ENCODE data around the gene ZCCHC3. TPM values are rescaled to one million over a fixed set of nuclear protein-coding genes. Genes with fewer than 3 reads are reported as not detected.

ZCCHC3 gene
- total and polyA plus RNA-seq, 2 experiments from 2014 or later = 26.5 to 66.3 TPM

DNA sequence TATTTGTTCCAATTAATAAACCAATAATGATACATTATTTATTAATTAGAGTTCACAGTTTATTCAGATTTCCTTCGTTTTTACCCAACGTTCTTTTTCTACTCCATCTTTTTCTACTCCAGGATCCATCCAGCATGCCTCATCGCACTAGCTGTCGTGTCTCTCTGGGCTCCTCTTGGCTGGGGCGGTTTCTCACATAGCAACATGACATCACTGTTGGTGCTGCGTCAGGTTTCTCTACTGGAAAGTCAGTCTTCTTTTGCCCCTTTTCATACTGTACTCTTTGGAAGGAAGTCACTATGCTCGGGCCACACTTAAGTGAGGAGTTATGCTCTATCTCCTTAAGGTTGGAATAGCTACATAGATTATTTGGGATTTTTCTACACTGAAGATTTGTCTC, 14.2 kb downstream of the ZCCHC3 start (continued):
- TF ChIP-seq, protein P1, sequence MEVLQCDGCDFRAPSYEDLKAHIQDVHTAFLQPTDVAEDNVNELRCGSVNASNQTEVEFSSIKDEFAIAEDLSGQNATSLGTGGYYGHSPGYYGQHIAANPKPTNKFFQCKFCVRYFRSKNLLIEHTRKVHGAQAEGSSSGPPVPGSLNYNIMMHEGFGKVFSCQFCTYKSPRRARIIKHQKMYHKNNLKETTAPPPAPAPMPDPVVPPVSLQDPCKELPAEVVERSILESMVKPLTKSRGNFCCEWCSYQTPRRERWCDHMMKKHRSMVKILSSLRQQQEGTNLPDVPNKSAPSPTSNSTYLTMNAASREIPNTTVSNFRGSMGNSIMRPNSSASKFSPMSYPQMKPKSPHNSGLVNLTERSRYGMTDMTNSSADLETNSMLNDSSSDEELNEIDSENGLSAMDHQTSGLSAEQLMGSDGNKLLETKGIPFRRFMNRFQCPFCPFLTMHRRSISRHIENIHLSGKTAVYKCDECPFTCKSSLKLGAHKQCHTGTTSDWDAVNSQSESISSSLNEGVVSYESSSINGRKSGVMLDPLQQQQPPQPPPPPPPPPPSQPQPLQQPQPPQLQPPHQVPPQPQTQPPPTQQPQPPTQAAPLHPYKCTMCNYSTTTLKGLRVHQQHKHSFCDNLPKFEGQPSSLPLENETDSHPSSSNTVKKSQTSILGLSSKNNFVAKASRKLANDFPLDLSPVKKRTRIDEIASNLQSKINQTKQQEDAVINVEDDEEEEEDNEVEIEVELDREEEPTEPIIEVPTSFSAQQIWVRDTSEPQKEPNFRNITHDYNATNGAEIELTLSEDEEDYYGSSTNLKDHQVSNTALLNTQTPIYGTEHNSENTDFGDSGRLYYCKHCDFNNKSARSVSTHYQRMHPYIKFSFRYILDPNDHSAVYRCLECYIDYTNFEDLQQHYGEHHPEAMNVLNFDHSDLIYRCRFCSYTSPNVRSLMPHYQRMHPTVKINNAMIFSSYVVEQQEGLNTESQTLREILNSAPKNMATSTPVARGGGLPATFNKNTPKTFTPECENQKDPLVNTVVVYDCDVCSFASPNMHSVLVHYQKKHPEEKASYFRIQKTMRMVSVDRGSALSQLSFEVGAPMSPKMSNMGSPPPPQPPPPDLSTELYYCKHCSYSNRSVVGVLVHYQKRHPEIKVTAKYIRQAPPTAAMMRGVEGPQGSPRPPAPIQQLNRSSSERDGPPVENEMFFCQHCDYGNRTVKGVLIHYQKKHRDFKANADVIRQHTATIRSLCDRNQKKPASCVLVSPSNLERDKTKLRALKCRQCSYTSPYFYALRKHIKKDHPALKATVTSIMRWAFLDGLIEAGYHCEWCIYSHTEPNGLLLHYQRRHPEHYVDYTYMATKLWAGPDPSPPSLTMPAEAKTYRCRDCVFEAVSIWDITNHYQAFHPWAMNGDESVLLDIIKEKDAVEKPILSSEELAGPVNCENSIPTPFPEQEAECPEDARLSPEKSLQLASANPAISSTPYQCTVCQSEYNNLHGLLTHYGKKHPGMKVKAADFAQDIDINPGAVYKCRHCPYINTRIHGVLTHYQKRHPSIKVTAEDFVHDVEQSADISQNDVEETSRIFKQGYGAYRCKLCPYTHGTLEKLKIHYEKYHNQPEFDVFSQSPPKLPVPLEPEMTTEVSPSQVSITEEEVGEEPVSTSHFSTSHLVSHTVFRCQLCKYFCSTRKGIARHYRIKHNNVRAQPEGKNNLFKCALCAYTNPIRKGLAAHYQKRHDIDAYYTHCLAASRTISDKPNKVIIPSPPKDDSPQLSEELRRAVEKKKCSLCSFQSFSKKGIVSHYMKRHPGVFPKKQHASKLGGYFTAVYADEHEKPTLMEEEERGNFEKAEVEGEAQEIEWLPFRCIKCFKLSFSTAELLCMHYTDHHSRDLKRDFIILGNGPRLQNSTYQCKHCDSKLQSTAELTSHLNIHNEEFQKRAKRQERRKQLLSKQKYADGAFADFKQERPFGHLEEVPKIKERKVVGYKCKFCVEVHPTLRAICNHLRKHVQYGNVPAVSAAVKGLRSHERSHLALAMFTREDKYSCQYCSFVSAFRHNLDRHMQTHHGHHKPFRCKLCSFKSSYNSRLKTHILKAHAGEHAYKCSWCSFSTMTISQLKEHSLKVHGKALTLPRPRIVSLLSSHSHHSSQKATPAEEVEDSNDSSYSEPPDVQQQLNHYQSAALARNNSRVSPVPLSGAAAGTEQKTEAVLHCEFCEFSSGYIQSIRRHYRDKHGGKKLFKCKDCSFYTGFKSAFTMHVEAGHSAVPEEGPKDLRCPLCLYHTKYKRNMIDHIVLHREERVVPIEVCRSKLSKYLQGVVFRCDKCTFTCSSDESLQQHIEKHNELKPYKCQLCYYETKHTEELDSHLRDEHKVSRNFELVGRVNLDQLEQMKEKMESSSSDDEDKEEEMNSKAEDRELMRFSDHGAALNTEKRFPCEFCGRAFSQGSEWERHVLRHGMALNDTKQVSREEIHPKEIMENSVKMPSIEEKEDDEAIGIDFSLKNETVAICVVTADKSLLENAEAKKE (CRISPR knock-in tag; IDR thresholded peaks at IDR 0.05) = no peak
- TF ChIP-seq STAT1 (IDR thresholded peaks at IDR 0.05; ENCODE audit: unreplicated experiment) = no peak

DNA sequence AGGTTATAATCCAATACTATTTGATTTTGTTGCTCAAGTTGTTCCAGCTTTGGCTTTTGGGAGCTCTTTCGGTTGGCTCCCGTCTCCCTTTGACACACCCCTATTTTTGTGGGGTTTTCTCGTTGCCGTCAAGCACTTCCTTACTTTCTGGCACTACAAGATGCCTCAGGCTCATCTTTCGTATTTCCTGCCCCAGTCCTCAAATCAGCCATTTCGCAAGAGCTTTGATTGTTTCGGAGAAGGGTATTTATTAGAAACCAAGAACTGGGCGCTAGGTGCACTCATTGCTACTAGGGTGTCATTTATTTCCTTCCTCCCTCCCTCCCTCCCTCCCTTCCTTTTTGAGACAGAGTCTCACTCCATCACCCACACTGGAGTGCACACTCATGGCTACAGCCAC, 14.7 kb downstream of the ZCCHC3 start:
- H3K27ac Mint-ChIP-seq = no peak overlapping the region
- TF ChIP-seq, protein P2, sequence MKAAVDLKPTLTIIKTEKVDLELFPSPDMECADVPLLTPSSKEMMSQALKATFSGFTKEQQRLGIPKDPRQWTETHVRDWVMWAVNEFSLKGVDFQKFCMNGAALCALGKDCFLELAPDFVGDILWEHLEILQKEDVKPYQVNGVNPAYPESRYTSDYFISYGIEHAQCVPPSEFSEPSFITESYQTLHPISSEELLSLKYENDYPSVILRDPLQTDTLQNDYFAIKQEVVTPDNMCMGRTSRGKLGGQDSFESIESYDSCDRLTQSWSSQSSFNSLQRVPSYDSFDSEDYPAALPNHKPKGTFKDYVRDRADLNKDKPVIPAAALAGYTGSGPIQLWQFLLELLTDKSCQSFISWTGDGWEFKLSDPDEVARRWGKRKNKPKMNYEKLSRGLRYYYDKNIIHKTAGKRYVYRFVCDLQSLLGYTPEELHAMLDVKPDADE (IDR thresholded peaks at IDR 0.05) = no peak
- TF ChIP-seq POLR2AphosphoS5 (IDR thresholded peaks at IDR 0.05; ENCODE audit: low read depth) = no peak
- no peak for TF ChIP-seq ZNF331 (CRISPR knock-in tag; IDR thresholded peaks at IDR 0.05; ENCODE audit: low read depth)
- TF ChIP-seq NANOG (IDR thresholded peaks at IDR 0.05; ENCODE audit: borderline replicate concordance) = no peak
- TF ChIP-seq ZNF114 (CRISPR knock-in tag; IDR thresholded peaks at IDR 0.05) = no peak
- TF ChIP-seq, protein P3, sequence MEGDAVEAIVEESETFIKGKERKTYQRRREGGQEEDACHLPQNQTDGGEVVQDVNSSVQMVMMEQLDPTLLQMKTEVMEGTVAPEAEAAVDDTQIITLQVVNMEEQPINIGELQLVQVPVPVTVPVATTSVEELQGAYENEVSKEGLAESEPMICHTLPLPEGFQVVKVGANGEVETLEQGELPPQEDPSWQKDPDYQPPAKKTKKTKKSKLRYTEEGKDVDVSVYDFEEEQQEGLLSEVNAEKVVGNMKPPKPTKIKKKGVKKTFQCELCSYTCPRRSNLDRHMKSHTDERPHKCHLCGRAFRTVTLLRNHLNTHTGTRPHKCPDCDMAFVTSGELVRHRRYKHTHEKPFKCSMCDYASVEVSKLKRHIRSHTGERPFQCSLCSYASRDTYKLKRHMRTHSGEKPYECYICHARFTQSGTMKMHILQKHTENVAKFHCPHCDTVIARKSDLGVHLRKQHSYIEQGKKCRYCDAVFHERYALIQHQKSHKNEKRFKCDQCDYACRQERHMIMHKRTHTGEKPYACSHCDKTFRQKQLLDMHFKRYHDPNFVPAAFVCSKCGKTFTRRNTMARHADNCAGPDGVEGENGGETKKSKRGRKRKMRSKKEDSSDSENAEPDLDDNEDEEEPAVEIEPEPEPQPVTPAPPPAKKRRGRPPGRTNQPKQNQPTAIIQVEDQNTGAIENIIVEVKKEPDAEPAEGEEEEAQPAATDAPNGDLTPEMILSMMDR (conservative IDR thresholded peaks at IDR 0.05; ENCODE audit: low read depth in 2 of 2) = no peak
- no peak for TF ChIP-seq JUNB (IDR thresholded peaks at IDR 0.05; ENCODE audit: unreplicated experiment)
- TF ChIP-seq EZH2 (IDR thresholded peaks at IDR 0.05; ENCODE audit: low read depth, unreplicated experiment) = no peak
- TF ChIP-seq CREB1 (CRISPR knock-in tag; IDR thresholded peaks at IDR 0.05; ENCODE audit: low read depth) = no peak
- TF ChIP-seq EZH2phosphoT487 (IDR thresholded peaks at IDR 0.05; ENCODE audit: unreplicated experiment) = no peak
- TF ChIP-seq, protein P4, sequence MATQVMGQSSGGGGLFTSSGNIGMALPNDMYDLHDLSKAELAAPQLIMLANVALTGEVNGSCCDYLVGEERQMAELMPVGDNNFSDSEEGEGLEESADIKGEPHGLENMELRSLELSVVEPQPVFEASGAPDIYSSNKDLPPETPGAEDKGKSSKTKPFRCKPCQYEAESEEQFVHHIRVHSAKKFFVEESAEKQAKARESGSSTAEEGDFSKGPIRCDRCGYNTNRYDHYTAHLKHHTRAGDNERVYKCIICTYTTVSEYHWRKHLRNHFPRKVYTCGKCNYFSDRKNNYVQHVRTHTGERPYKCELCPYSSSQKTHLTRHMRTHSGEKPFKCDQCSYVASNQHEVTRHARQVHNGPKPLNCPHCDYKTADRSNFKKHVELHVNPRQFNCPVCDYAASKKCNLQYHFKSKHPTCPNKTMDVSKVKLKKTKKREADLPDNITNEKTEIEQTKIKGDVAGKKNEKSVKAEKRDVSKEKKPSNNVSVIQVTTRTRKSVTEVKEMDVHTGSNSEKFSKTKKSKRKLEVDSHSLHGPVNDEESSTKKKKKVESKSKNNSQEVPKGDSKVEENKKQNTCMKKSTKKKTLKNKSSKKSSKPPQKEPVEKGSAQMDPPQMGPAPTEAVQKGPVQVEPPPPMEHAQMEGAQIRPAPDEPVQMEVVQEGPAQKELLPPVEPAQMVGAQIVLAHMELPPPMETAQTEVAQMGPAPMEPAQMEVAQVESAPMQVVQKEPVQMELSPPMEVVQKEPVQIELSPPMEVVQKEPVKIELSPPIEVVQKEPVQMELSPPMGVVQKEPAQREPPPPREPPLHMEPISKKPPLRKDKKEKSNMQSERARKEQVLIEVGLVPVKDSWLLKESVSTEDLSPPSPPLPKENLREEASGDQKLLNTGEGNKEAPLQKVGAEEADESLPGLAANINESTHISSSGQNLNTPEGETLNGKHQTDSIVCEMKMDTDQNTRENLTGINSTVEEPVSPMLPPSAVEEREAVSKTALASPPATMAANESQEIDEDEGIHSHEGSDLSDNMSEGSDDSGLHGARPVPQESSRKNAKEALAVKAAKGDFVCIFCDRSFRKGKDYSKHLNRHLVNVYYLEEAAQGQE (IDR thresholded peaks at IDR 0.05; ENCODE audit: unreplicated experiment) = no peak

More for the DNA sequence above, 14.7 kb downstream of the ZCCHC3 start:
- H3K4me3 Mint-ChIP-seq = no peak overlapping the region
- H3K4me1 Mint-ChIP-seq = peaks cover 24% of the 10 kb centered on the region
- no peaks in the 10 kb centered on the region for H3K9me3 Mint-ChIP-seq
- H3F3A ChIP-seq (replicated peaks; ENCODE audit: low read depth) = peaks cover 8% of the 10 kb centered on the region
- no peaks in the 10 kb centered on the region for H3K36me3 ChIP-seq (ENCODE audit: insufficient read depth)
- H2AFZ ChIP-seq = no peak overlapping the region
- peaks cover 19% of the 10 kb centered on the region for H3K4me1 ChIP-seq (ENCODE audit: insufficient read depth)
- no peak overlapping the region for H3K27ac ChIP-seq (ENCODE audit: low read depth)
- H3K27me3 ChIP-seq (ENCODE audit: insufficient read depth) = no peaks in the 10 kb centered on the region
- no peak overlapping the region for H3K4me2 ChIP-seq
- DNase-seq (ENCODE audit: low spot score) = no peak
- H3K27me3 Mint-ChIP-seq (ENCODE audit: insufficient read depth, low read depth, poor library complexity) = peaks cover 2% of the 10 kb centered on the region
- H3K36me3 Mint-ChIP-seq (ENCODE audit: low read depth) = no peaks in the 10 kb centered on the region
- no peak for ATAC-seq
- H3K4me3 ChIP-seq = no peak overlapping the region
- H3K9me2 ChIP-seq (ENCODE audit: insufficient read depth) = no peaks in the 10 kb centered on the region
- no peaks in the 10 kb centered on the region for H4K20me1 ChIP-seq (replicated peaks; ENCODE audit: insufficient read depth)
- no peaks in the 10 kb centered on the region for H3K79me2 ChIP-seq (replicated peaks; ENCODE audit: insufficient read depth)

Measured in GM23338 (cell line).